ENCODE measurements around the gene MEIS1. TPM values are rescaled to one million over a fixed set of nuclear protein-coding genes. Genes with fewer than 3 reads are reported as not detected.
A peak's percentile ranks its signal among the peaks of the same experiment; 100 is the strongest.

MEIS1 gene
- total and polyA plus RNA-seq, 2 experiments from 2014 or later = 115 to 121 TPM

- Histone ChIP-seq H3K36me3 (peaks cover 6% of the 10 kb centered on the region), H3K4me3 (no peak overlapping the region), H3K27ac (no peak overlapping the region), H3K4me1 (ENCODE audit: low read depth) (peaks cover 31% of the 10 kb centered on the region), H3K9me3 (ENCODE audit: low read depth) (no peaks in the 10 kb centered on the region), H3K27me3 (no peaks in the 10 kb centered on the region)
- TF ChIP-seq, protein P1, sequence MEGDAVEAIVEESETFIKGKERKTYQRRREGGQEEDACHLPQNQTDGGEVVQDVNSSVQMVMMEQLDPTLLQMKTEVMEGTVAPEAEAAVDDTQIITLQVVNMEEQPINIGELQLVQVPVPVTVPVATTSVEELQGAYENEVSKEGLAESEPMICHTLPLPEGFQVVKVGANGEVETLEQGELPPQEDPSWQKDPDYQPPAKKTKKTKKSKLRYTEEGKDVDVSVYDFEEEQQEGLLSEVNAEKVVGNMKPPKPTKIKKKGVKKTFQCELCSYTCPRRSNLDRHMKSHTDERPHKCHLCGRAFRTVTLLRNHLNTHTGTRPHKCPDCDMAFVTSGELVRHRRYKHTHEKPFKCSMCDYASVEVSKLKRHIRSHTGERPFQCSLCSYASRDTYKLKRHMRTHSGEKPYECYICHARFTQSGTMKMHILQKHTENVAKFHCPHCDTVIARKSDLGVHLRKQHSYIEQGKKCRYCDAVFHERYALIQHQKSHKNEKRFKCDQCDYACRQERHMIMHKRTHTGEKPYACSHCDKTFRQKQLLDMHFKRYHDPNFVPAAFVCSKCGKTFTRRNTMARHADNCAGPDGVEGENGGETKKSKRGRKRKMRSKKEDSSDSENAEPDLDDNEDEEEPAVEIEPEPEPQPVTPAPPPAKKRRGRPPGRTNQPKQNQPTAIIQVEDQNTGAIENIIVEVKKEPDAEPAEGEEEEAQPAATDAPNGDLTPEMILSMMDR (IDR thresholded peaks at IDR 0.05; ENCODE audit: low read depth, low read length) = no peak
- DNase-seq (ENCODE audit: low read depth in 1 of 2, low spot score in 1 of 2) = peak in 1 of 2 donors; percentile 56
Observed at GRCh38 chr2:66515743-66516142, 80.8 kb downstream of the MEIS1 start.

DNA sequence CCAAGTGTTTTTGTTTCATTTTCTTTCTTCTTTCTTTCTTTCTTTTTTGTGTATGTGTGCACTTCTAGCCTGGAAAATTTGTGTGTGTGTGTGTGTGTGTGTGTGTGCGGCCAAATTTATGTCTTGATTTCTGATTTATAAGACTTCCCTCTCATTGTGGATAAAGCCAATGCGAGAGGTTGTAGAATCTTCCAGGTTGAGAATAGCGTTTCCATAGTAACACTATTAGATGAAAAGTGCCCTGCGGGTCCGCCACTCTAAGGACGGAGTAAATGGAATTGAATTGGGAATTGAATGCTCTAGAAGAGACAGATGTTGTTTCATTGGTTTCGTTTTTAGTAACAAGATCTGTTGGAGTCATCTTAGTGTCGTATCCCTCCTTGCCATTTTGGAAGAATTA lies 81.6 kb downstream of the MEIS1 start:
- Histone ChIP-seq H3K27me3 (no peaks in the 10 kb centered on the region), H3K36me3 (peaks cover 6% of the 10 kb centered on the region), H3K4me1 (ENCODE audit: low read depth) (peaks cover 26% of the 10 kb centered on the region), H3K9me3 (ENCODE audit: low read depth) (no peaks in the 10 kb centered on the region), H3K4me3 (no peak overlapping the region), H3K27ac (no peak overlapping the region)
- no peak for DNase-seq (ENCODE audit: low read depth in 1 of 2, low spot score in 1 of 2)
- TF ChIP-seq, protein P1 (IDR thresholded peaks at IDR 0.05; ENCODE audit: low read depth, low read length) = no peak

DNA sequence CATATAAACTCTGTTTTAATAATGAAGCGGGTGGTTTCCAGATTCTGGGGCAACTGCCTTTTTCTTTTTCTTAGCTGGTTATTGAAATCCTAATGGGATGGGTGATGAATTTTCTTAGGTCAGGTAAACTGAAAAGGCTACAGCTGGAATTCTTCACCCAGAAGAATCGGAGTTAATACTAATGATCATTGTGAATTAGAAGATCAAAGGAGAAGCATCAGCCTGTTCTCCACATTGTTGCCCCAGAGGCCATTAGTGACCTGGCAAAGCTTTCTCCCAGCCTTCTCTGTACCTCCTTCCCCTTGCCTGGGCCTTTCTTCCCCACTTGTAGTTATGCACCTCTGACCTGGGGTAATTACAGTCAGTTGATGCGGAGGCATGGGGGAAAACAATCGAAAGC lies 82.8 kb downstream of the MEIS1 start:
- DNase-seq (ENCODE audit: low read depth in 1 of 2, low spot score in 1 of 2) = no peak
- no peaks in the 10 kb centered on the region for H3K36me3 ChIP-seq
- peaks cover 26% of the 10 kb centered on the region for H3K4me1 ChIP-seq (ENCODE audit: low read depth)
- peak overlapping the region; percentile 45 for H3K27ac ChIP-seq
- TF ChIP-seq, protein P1 (IDR thresholded peaks at IDR 0.05; ENCODE audit: low read depth, low read length) = no peak
- no peak overlapping the region for H3K4me3 ChIP-seq
- no peaks in the 10 kb centered on the region for H3K9me3 ChIP-seq (ENCODE audit: low read depth)
- H3K27me3 ChIP-seq = no peaks in the 10 kb centered on the region

GRCh38 chr2:66519264-66519843 lies 84.4 kb downstream of the MEIS1 start:
- peaks cover 32% of the 10 kb centered on the region for H3K4me1 ChIP-seq (ENCODE audit: low read depth)
- DNase-seq (ENCODE audit: low read depth in 1 of 2, low spot score in 1 of 2) = no peak
- no peaks in the 10 kb centered on the region for H3K27me3 ChIP-seq
- no peaks in the 10 kb centered on the region for H3K9me3 ChIP-seq (ENCODE audit: low read depth)
- TF ChIP-seq, protein P1 (IDR thresholded peaks at IDR 0.05; ENCODE audit: low read depth, low read length) = no peak
- H3K4me3 ChIP-seq = no peak overlapping the region
- H3K36me3 ChIP-seq = no peaks in the 10 kb centered on the region
- no peak overlapping the region for H3K27ac ChIP-seq

GRCh38 chr2:66521291-66521922 lies 86.5 kb downstream of the MEIS1 start:
- peaks cover 44% of the 10 kb centered on the region for H3K4me1 ChIP-seq (ENCODE audit: low read depth)
- TF ChIP-seq, protein P1 (IDR thresholded peaks at IDR 0.05; ENCODE audit: low read depth, low read length) = no peak
- no peaks in the 10 kb centered on the region for H3K27me3 ChIP-seq
- no peaks in the 10 kb centered on the region for H3K9me3 ChIP-seq (ENCODE audit: low read depth)
- no peak overlapping the region for H3K27ac ChIP-seq
- no peak for DNase-seq (ENCODE audit: low read depth in 1 of 2, low spot score in 1 of 2)
- no peak overlapping the region for H3K4me3 ChIP-seq
- no peaks in the 10 kb centered on the region for H3K36me3 ChIP-seq
